ENCODE measurements around the gene GABRP.
"Not testable (repeated sequence)": the region's sequence is repeated elsewhere in the genome, so short reads cannot be mapped to it uniquely, and the experiment has no call there.

The GABRP gene, protein sequence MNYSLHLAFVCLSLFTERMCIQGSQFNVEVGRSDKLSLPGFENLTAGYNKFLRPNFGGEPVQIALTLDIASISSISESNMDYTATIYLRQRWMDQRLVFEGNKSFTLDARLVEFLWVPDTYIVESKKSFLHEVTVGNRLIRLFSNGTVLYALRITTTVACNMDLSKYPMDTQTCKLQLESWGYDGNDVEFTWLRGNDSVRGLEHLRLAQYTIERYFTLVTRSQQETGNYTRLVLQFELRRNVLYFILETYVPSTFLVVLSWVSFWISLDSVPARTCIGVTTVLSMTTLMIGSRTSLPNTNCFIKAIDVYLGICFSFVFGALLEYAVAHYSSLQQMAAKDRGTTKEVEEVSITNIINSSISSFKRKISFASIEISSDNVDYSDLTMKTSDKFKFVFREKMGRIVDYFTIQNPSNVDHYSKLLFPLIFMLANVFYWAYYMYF

DNA sequence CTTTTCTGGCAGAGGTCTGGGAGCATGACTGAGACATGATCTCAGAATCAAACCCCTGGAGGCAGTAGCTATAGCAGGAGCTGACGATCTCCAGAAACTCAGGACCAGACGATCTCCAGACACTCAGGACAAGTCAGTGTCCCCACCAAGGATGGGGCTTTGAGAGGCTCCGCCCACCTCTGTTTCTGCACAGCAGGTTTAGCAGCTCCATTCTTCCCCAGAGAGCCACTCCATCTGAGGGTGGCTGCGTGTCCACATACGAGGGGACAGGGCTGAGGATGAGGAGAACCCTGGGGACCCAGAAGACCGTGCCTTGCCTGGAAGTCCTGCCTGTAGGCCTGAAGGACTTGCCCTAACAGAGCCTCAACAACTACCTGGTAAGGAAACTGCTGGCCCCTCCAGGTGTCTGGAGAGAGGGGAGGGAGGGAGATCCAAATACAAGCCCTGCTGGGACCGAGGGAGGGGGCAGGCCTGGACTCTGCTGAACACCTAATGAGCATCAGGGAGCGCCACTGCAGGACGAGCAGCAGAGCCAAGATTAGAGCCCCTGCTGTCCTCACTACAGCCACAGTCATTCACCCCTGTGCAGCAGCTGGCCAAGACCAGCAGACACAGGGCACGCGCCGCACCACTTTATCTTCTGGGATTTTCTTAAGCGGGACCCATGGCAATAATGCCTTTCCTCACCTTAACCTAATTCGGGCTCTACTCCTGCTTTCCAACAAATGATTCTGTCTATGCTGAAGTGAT is at the start of gene GABRP:
Gene GABRP, plus strand, starts transcription at position 228 of the 750 bp plus-strand sequence. CDS start 4,891 bp downstream, outside the sequence.
- no peak for DNase-seq

DNA sequence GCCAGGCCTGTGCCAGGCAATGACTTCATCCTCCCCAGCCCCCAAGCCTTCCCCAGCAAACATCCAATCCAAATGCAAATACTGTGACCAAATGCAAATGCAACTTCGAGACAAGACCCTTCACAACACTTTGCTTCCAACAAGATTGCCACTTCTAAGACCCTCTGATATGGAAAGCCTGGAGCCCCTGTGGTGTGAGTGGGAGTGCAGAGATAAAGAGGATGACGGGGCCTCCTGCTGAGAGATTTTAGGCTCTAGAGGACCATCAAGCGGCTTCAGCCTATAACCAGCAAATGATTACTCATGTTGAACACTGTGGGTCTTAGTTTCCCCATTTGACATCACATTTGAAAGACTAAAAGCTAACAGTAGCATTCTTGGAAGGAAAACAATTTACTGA is 46.6 kb upstream of the GABRP start:
- no peak for DNase-seq

DNA sequence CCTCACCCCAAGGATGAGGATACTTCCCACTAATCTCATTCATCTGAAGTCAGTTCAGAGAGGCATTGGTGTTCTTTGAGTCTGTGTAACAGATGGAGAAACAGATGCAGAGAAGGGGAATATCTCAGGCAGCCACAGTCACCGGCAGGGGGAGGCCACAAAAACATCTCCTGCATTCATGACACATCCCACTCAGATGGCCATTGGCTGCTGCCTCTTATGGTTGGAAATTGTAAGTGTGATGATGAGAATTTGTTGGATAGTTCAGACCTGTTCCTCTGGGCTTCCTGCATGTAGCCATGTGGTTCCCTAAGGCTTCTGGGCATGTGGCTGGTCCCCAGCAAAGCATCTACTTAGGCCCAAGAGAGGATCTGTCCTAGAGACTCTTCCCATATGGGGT is 45.9 kb upstream of the GABRP start:
- DNase-seq = no peak

DNA sequence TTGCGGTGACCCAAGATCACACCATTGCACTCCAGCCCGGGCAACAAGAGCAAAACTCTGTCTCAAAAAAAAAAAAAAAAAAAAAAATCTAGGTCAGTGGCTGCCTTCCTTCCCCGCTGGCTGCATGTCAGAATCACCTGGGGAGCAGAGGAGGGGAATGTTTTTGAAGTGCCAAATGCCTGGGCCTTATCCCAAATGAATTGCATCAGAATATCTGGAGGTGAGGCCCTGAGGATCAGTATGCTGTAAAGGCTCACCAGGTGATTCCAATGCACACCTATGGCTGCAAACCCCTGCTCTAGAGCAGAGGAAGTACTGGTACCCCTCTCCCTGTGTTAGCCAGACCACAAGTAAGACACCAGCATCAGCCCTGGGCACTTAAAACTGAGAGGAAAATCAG is 44.7 kb upstream of the GABRP start:
- no peak for DNase-seq

DNA sequence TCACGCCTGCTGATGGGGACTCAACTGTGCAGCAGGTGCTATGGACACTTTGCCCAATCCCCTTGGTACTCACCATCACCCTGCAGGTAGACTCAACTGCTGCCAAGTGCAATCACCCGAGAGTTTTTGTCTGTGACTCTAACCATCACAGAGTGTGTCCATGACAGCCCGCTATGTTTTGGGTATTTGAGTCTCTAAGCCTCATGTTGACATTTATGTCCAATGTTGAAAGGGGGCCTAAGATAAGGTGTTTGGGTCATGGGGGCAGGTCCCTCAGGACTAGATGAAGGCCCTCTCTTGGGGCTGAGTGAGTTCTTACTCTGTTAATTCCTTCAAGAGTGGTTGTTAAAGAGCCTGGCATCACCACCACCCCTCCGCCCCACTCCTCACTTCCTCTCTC is 44.1 kb upstream of the GABRP start:
- DNase-seq = no peak

DNA sequence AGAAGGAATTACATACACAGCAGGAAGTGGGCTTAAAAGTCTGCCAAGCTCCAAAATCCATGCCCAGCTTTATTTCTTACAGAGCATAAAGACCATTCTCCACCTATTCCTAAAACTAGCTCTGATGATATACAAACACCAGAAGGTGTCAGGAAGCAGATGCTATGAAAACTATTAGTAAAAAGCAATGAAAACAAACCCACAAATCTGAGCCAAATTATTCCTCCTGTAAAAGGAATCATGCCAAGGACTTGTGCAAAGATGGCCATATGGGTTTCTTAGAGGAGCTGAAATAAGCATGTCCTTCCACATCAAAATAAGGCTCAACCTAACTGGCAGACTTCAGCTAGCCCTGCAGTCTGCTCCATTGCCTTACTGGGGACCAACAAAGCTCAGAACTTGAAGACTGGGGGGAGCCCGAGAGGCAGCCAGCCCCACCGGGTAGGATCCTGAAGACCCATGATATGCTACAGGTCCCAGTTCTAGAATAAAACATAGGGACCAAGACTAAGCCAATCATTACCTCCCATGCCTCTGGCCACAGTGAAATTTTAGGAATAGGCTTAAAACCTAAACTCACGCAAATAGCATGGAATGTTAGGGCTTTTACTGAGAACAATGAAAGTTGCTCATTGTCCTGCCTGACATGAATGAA is 42.8 kb upstream of the GABRP start:
- no peak for DNase-seq

DNA sequence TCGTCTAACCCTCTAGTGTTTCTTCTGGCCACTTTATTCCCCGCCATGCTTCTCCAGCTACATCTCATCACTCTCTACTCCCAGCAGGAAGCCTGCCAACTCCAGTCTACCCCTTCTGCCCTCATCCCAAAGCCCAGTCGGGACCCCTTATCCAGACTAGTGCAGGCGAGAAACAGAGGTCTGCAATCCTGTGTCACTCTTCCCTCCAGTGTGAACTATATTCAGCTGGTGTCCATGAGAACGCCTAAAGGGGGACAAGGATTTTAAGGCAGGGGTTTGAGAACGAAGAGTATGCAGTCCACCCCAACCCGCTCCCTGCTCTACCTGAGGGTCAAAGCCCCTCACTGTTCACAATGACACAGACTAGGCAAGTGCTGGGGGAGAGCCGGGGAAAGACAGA is 41.7 kb upstream of the GABRP start:
- DNase-seq = no peak

DNA sequence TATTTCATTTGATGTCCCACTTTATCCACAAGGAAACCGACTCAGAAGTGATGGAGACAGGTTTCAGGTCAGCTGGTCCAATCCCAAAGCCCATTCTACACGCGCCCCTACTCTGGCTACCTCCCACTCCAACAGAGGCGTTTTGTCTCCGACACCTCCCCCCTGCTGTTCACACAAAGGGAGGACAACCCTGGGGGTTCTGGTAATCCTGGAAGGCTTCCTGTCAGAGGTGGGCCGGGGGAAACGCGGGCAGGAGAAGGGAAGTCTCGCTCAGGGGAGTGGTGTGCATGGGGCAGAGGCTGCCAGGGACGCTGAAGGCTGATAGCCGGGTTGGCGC is 39.7 kb upstream of the GABRP start:
- no peak for DNase-seq

DNA sequence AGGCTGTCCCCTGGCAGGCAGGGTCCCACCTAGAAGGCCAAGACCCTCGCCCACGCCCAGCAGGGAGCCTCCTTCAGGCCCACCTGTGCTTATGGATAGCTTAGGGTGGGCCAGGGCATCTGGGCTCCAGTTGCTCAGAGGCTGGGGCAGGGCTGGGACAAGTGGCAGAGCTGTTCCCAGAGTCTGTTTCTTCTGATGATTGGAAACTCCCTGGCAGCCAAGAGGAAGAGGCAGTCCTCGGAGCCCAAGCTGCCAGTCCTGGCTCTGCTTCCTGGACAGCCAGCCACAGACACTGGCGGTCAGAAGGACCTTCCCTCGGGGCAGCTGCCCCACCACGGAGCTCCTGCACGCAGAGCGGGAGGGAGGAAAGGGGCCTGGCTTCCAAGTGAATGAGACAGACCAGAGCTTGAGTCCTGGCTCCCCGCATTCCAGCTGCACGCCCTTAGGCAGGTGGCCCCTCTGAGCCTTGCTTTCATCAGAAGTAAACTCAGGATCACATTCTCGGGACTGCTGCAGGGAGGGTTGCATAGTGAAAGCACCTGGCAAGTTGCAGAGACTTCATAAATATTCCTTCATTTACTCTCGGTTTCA is 37.9 kb upstream of the GABRP start:
- DNase-seq = no peak

DNA sequence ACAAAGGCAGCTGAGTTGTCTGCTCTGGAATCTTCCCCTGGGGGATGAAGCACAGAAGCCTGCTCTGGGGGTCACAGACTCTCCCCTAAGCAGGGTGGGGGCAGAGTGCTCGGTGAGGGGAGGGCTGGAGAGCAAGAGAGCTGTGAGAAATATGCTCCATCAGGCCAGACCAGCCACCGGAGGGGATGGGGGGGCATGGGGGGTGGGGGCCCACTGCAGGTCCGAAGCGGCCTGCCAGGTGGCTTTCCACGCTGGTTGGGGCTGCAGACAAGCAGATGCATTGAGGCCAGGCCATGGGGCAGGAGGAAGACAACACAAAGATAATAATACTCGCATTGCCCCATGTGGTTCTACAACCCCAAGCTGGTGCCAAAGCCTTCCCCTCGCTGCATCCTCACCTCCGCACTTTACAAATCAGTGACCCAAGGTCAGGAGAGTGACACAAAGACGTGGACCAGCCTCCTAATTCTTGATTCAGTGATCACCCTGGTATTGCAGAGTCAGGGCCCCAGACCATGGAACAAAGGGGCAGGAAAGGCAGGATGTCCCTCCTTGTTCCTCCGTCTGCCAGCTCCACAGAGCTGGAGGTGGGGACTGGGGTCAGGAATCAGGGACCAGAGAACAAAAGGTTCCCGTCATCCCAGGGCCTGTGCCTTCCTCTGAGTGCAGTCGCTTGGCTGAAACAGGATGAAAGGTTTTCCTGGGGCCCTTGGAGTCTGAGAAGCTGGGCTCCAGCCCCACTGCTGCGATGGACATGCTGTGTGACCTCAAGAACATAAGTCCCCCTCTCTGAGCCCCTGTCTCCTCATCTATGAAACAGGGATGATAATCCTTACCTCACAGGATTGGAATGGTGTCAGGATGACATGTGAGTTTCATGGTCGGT is 37.2 kb upstream of the GABRP start:
- DNase-seq = no peak

DNA sequence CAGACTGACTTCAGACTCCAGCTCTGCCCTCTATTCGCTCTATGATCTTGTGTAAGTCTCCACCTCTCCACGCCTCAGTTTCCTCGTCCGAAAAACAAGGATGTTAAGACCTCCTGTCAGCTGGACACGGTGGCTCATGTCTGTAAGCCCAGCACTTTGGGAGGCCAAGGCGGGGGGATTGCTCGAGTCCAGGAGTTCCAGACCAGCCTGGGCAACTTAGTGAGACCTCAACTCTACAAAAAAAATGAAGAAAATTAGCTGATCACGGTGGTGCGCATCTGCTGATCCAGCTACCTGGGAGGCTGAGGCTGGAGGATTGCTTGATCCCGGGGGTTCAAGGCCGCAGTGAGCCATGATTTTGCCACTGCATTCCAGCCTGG is 36.6 kb upstream of the GABRP start:
- DNase-seq = no peak

DNA sequence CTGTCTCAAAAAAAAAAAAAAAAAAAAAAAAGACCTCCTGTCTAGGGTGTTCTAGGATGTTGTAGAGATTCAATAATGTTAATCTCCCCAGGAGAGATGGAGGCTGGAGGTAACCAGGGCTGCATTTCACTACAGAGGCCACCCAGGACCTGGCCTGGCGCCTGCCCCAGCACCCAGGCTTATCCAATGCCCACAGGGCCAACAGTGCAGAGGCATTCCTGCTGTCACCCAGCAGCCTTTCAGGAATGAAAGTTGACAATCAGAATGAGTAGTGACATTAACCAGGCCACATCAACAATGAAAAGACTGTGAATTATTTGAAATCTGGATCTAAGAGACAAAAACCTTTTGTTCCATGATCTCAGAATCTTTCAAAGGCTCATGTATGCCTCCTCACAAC is 36.2 kb upstream of the GABRP start:
- no peak for DNase-seq

DNA sequence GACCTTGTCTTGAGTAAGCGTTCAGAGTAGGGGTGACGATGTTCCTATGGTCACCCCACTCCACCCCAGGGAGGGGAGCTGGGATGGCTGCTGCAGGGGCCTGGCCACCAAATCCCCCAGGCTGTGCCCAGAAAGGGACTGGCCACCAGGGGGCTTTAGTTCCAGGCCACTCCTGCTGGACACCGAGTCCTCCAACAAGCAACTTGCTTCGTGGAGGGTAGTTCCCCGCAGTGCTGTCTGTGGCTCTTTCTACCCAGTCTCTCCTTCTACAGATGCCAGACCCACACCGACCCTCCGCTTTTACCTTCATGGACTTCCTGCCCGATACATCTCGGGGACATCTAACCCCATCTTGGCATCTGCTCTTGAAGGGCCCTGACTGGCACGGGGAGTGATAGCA is 35.7 kb upstream of the GABRP start:
- DNase-seq = no peak

DNA sequence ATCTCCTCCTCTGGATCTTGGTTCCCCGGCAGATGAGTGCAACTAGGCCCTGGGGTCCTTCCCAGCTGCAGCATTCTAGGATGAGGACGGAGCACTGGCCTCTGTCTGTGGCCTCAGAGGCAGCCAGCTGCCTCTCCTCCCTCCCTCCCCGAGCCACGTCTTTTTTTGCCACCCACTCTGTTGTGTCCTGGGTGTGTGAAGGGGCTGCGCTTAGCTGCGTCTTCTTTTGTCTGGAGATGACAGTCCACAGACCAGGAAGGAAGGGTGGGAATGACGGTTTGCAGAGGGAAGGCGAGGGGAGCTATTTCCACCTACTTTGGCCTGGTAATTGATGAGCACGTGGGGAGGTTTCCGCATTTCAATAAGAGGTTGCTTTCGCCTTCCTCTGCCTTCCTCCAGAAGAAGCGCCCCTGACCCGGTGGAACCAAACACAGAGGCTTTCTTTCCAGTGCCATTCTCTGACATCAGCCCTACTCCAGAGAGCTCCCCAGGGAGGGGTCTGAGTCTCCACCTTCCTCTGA is 34.5 kb upstream of the GABRP start:
- DNase-seq = no peak

DNA sequence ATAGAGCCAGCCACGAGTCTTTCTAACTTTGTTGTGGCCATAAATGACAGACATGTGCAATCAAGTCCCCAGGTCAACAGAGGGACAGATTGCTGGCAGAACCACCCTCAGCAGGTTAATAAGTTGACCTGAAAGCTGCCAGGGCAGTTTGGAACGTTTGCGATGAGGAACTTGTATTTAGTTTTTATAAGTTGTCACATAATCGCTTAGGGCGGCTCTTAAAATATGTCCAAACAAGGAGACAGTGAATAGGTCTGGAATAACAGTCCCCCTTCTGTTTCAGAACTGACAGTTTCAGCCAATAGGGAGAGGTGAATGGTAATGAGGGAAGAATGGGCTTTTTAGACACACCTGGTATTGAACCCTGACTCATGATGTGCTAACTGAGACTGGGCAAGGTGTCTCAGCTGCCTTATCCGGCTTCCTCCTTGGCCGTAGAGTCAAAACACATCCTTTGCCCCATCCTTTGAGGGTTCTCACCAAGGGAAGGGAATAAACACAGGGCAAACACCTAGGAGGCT is 33.6 kb upstream of the GABRP start:
- DNase-seq = no peak

DNA sequence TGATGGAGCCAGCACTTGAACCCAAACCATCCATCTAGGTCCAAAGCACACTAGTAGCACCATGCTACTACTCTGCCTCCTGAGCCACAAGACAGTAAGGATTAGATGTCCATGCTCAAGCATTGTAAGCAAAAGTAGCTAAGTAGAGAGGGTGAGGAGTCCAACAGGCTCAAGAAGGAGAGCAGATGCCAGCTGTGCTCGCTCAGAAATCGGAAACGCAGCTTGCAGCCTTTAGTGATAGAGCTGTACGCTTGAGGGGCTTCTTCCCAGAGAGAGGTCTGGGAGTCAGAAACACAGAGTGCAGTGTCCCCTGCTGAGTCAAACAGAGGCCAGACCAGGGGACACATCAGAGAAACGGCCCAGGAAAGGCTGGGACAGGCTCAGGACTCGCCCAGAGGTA is 32.7 kb upstream of the GABRP start:
- no peak for DNase-seq

DNA sequence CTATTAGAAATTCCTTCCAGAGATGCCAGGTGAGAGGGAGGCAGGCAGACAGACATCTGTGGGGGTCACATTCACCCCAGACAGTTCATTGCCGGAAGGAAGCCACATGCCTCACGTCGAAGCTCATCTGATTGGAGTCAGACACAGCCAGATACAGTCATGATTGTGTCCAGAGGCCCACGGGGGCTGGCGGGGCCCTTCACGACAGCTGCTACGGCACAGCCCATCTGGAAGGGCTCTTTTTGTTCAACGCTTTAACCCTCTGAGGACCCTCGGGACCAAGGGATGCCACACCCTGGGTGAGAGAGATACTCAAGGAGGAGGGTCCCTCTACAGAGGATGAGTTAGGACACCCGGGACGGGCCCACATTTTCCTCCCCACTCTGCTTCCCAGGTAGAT is 31.9 kb upstream of the GABRP start:
- DNase-seq = no peak

DNA sequence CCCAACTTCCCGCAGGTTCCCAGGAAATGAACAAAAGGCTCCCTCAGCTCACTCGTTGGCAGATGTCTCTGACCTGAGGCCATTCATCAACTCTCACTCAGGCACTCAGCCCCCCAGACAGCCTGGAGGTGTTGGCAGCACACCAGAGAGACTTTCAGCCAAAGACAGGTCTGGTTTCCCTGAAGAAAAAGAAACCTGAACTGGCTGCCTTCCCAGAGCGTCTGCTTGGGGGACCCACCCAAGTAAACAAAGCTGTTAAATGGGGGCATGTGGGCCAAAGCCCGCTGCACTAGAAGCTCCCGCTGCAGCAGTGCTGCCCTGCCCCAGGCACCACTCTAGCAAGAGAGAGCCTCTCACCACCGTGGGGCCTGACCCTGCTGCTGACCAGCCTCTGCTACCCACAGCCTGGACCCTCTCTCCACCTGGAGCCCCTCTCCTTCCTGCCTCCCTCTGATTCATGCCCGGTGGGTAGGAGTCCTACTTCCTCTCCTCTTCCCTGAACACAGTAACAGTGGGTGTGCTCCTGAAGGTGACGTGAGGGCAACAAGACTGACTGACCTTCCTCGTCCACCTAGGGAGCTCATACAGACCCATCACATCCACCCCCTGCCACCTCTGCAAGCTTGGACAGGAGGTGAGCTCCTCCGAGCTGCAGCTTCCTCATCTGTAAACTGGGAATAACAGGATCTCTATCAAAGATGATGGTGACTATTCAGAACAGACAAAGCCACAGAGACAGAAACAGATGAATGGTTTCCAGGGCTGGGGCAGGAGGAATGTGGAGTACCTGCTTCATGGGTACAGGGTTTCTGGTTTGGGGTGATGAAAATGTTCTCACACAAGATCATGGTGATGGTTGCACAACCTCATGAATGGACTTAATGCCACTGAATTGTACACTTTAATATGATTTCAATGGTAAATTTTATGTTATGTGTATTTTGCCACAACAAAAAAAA is 31.0 kb upstream of the GABRP start:
- DNase-seq = no peak

DNA sequence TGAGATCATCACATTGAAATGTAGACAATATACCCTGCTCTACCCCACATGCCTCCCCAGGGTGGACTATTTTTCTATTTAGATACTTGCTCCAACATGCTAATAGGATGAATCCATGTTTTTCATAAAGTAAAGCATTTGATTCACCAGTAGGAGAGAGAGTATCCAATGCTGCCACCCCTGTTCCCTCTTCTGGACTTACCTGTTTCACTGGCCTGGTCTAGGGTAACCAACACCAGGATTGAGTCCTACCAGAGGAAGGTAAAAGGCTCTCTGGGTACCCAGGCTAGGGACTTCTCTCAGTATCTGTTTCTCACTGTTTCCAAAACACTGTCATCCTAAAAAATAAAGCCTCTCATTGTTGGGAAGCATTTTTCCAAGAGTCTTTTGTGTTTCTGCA is 30.2 kb upstream of the GABRP start:
- no peak for DNase-seq

DNA sequence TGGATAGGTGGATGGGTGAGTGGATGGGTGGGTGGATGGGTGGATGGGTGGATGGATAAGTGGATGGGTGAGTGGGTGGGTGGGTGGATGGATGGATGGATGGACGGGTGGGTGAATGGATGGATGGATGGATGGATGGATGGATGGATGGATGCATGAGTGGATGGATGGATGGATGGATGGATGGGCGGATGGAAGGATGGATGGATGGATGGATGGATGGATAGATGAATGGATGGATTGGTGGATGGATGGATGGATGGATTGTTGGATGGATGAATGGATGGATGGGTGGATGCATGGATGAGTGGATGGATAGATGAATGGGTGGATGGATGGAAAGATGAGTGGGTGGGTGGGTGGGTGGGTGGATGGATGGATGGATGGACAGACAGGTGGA is 29.0 kb upstream of the GABRP start:
- DNase-seq = not testable (repeated sequence)

All from activated gamma-delta T cell treated with Interleukin-2 at 50 U/mL for 16 hours (primary cell).